Stimulated activated naive CD8-positive, alpha-beta T cell treated with anti-CD3 and anti-CD28 coated beads, Interleukin-15, Interleukin-2, amounts not matched to agents 100 U/mL and 50 U/mL, for 24 hours (primary cell): ENCODE data around the gene C1QL4.

ENCODE experiments used
- ATAC-seq: fragments of 150-1000 bp; cut with Tn5 transposase; one replicate; pipeline ENCODE4 v1.10.0; 2021
- DNase-seq: peaks from one replicate; pipeline ENCODE4 v3.0.0; 2021

C1QL4 gene

DNA sequence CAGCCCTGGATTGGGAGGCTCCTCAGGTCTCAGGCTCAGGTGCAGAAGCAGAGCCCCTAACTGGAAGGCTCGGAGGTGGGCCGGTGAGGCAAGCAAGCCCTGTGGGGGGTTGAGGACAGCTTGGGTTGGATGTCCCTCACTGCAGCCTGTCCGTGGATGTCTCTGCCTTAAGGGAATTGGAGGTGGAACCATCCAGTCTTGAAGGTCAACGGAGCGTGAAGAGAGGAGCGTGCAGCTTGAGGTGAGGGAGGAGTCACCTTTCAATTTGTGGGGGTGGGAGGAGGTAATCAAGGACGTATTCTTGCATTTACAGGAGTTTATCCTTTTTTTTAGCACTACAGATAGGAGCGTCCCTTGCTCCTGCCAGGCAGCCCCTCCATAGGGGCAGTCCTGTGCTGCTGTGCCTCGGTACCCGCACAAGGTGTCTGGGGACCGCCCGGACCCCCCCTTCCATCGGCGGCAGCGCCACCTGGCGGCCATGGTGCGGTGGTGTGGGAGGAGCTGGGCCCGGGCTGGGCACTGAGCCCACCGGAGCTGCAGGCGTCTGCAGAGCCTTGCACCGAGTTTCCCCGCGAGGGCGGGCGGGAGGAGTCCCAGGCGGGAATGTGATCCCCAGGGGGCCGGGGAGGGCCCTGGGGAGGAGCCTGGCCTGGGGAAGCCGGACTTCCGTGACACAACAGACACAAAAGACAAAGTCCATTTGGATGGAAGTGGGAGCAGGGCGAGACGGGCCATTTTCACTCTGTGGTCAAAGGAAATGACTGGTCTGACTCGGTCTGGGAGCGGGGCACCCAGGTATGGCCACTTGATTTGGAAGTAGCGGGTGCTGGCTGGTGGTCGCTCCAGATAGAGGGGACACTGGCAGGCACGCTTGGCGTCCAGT is 10.6 kb upstream of the C1QL4 start:
- peak; percentile 75 for ATAC-seq
- peak; percentile 89 for DNase-seq

DNA sequence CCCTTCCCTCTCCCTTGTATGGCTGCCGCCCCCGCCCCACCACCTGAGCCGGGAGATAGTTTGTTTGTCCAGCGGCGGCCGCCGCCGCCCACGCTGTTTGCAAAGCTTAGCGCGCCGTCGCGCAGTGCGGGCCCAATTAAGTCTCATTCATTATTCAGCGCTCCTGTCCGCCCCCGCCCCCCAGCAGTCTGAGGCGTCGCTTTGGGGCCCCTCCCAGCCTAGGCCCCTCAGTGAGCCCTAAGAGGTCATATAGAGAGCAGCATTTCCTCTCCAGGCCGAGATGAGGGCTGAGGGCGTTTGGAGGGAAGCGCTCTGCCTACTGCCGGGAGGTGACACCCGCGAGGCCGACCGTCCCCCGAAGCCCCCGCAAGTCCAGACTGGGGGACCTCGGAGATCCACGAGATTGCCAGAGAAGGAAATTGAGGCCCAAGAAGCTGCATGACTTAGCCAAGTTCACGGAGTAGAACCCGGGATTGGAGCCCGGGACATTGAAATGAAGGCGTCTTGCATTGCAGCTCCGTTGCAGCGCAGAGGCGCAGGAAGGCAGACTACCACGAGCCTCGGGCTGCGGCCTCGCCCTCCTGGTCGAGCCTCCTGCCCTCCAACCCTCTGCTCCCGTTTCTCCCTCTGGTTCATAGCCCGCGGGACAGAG is 9.8 kb upstream of the C1QL4 start, which contains the start of gene DNAJC22:
TSS of gene DNAJC22 (plus strand) at position 230 of the 652 bp plus-strand sequence. CDS start 1,985 bp downstream, outside the sequence.
- DNase-seq (peak; percentile 44), ATAC-seq (peak; percentile 23)

DNA sequence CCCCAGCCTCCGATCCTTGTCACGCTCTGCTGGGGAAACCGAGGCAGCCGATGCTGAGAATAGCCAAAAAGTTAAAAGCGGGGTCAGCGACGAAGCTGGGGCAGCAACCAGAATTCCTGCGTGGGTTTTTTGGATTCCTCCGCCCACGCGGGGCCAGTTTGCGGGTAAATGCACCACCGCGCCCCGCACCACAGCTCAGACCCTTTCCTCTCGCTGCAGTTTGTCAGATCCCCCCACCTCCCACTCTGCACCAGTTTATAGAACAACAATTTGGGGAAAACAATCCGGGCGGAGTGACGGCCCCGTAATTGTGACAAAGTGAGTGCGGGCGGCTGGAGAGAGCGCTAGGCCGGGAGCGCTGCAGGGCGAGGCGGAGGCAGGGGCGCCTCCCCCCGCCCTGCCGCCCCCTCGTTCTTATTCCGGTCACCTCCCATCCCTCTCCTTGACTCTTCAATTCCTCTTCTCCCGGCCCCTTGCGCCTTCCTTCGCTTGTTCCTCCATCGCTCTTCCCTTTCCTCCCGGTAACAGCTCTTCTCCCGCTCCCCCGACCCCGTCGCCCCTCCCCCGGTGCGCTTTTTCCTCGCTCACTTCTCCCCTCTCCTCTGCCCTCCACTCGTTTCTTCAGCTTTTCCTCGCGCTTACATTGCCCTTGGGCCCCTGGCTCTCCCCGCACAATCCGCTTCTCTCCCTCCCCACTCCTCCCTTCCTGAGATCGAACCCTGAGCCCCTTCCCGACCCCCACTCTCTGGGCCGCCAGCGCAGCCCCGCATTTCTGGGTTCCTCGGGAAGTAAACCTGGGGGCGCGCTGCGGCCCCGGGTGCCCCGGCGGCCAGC is 9.1 kb upstream of the C1QL4 start:
- DNase-seq, result no peak

DNA sequence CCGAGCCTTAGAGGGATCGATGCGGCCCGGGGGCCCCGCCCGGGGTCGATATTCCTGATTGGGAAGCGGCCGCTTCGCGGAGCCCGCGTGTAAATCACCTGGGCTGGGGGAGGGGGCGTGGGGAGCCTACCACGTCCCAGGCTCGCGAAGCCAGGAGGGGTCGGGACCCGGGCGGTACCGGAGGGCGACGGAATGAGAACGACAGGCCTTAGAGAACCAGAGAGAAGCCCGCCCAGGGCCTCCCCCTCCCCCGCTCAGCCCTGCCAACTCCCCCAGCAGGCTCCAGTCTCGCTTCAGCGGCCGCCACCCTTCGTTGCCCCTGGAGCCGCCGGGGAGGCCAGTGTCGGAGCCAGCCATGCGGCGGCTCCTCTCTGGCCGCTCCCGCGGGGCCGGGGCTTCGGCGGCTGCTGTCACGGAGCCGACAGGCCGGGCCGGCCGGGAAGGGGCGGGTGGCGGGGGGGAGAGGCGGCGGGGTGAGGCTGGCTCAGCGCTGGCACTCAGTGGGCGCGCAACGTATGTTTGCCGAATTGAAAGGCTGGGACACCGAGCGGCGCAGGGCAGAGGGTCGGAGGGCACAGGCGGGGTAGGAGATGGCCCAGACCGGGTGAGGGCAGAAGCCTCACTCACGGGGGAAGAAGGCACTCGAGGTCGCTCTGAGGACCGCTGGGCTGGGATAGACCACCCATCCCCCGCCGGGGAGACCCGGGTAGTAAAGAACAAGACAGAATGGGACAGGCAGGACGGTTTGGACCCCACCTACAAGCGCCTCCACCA is 8.2 kb upstream of the C1QL4 start:
- DNase-seq, result peak; percentile 37
- no peak for ATAC-seq

More for the DNA sequence above, 9.1 kb upstream of the C1QL4 start:
- ATAC-seq, result no peak

DNA sequence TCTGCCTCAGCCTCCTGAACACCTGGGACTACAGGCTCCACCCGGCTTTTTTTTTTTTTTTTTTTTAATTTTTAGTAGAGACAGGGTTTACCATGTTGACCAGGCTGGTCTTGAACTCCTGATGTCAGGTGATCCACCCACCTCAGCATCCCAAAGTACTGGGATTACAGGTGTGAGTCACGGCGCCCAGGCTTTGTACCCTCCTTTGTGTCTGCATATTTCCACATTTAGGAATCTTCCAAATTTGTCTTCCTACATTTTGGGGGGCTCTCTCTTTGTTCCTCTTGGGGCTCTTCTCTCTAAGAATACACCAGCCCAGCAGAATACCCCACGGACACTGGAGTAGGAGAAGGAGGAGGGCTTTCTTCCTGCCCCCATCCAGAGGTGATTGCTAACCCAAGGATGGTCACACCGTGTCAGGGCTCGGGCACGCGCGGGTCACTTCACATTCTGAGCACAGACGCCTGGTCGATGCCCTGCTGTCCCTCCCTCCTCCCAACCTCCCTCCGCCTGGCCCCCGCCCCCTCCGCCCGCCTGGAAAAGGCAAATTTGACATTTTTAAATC is 7.6 kb upstream of the C1QL4 start:
- no peak for DNase-seq
- no peak for ATAC-seq

DNA sequence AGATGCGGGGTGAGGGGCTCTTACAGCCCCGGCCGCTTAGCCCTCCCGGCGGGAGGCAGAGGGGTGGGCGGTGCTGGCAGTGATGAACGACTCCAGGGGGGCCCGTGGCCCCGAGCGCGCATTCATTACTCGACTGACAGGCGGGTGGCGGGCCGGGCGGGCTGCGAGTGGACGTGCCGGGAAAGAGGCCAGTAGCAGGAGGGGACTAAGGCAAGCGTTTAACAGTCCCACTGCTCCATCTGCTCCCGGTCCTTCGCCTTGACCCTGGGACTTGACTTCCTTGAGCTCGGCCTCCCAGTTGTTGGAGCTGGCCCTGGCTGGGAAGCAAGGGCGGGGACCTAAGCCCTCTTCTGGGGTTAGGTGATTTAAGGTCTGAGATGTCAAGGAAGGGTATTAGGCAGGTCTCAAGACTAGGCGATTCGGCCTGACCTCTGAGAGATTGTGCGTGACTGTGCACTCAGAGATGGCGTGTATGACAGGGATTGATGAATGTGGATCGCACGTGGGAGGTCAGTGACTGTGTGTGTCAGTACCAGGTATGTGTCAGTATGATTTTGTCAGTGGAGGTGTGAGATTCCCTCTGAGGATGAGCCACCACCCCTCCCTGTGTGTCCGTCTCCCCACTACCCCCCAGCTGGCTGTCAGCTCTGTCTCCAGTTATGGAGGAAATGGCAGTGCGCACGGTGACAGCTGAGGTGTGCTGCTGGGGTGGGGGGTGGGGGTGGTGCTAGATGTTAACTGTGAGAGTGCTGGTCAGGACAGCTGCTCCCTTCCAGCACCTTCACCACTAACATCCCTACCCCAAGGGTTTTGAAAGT is 6.1 kb upstream of the C1QL4 start:
- DNase-seq (peak; percentile 38), ATAC-seq (peak; percentile 45)

DNA sequence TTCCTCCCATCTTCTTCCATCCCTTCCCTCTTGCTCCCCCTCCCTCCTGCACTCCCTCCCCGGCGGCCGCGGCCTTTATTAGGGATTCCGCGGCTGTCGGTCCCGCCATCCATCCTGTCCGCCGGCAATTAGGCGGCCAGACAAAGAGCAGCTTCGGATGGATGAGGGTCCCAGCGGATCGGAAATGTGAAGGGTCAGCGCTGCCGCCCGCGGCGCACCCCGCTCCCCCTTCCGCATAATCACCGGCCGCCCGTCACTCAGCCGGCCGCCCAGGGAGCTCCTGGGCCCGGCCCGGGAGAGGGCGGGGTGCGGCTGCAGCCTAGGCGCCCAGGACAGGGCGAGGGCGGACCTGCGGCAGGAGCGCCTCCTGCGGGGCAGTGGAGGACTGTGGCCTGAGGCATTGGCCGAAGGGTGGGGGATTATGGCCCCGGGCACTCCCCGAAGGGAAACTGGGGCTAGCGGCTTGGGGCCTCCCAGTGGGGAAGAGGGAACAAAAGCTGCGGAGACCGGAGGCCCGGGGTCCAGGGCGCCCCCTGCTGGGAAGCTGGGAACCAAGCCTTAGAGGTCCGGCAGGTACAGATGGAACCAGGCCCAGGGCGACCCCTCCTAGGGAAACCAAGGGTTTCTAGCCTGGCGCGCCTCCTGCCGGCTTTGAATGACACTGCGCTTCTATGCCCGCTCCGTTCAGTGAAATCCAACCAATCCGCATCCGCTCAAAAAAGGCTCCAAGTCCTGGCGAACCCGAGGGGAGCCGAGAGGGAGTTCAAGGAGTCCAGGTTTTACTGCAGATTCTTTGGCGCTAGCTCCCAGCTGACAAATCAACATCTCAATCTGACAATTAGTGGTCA is 5.3 kb upstream of the C1QL4 start:
- DNase-seq, result peak; percentile 92
- peak; percentile 84 for ATAC-seq

DNA sequence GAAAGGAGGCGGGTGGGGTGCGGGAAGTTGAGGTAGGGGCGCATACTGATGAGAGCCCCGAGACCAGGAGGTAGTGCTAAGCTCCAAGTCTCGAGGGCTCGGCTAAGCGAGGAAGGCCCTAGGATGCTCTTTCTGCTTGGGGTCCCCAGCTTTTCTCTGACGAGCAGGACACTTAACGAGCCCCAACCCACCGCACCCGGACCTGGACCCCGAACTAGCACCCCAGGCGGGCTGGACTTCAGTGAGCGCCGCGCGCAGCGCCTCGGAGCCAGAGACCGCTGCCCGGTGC is 4.7 kb upstream of the C1QL4 start:
- ATAC-seq (no peak), DNase-seq (no peak)

DNA sequence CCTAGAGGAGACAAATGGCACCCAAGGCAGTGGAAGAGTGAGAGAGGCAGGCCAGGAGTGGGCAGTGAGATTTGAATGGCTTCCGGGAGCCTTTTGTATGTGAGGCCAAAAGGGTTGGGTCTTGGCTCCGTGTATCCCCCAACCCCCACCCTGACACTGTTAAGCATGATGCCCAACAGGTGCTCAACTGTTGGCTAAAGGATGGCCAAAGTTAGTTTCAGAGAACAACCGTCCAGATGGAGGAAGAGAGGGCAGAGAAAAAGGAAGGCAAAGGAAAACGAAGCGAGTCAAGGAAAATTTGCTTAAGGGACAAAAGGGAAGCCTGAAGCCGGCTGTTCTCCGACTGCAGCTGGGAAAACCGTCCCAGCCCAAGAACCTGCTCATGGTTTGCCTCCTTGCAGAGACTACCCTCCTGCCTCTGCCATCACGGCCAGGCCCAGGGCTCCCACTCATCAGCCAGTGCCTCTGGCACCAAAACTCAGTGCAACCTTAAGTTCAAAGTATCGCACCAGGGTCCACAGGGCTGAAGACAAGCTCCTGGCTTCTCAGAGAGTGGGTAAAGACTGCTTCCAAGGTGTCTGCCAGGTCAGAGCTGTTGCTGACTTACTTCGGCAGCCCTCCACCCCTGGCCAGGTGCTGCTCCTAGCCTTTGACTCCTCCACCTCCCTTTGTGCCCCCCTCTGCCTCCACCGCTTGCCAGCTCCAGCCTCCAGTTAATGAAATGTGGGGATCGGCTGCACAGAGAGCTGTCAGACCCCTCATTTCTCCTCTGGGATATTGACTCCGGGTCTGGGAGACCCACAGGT is 4.2 kb upstream of the C1QL4 start:
- DNase-seq, result no peak
- ATAC-seq, result no peak

DNA sequence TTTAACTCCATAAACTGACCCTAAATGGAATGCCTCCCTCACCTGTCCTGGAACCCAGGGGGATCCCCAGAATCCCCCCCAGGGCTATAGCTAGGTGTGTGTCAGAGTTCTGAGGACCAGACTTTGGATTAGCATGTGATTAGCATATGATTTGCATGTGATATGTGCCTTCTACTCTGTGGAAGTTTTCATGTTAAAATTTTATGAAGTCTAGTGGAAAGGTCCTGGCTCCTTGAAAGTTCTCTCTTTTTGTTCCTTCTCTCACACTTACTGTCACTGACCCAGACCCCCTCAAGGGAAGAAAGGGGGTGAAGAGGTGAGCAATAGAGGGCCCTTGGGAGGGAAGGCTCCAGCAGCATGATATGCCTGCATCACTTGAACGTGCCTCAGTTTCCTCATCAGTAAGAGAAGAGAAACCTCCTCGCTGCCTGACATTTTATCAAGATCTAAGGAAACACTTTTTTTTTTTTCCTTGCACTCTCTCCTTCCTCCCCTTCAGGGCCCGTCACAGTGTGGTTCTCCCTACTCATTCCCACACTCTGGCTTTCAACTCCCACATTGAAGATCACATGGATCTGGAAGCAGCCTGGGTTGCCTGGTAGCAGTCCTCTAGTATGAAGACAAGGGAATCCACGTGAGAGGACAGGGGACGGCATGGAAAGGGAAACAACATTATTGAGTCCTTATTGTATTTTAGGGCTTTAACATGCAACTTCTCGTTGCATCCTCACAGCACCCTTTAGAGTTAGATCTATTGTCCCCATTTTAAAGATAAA is 3.3 kb upstream of the C1QL4 start:
- no peak for ATAC-seq
- DNase-seq, result no peak

DNA sequence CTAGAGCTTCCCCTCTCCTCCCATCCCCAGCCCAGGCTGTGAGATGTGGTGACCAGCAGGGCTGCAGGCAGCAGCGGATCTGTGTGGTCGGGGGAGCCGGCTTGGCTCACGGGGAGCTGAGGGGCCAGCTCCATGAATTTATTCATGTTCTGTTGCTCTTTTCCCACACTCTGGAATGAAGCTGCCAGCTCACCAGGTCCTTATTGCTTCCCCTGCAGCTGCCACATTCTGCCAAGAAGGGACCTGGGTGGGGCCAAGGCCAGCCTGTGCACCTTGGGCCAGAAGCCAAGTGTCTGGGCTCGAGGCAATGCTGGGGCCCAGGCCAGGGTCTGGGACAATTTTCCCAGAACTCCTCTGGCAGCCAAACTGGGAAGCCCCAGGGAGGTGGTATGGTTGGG is 2.5 kb upstream of the C1QL4 start:
- DNase-seq (no peak), ATAC-seq (no peak)

DNA sequence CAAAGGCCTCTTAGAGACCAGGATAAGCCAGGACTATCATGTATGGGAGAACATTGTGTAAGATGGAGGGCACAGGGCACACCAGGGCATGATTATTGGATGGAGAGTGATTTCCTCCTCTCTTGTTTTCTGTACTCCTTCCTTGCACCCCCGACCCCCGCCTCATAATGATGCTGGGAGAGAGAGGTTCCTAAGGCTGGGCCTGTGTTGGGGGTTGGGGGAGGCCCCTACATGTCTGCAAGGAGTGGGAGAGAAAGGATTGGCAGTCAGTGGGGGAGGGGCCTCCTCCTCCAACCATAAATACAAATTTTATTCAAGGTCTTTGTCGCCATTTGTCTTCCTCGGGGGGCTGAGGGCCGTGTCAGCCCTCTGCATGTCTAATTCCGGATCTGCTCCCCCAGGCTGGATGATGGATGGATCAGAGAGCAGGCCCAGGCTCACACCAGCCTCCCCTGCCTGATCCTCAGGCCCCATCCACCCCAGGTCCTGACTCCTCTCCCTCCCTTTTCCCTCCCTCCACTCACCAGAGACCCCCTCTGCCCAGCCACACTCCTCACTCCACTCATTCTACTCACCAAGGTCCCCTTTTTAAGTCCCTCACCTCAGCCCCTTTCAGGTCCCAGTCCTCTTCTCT is 2.0 kb upstream of the C1QL4 start:
- DNase-seq (no peak), ATAC-seq (no peak)

DNA sequence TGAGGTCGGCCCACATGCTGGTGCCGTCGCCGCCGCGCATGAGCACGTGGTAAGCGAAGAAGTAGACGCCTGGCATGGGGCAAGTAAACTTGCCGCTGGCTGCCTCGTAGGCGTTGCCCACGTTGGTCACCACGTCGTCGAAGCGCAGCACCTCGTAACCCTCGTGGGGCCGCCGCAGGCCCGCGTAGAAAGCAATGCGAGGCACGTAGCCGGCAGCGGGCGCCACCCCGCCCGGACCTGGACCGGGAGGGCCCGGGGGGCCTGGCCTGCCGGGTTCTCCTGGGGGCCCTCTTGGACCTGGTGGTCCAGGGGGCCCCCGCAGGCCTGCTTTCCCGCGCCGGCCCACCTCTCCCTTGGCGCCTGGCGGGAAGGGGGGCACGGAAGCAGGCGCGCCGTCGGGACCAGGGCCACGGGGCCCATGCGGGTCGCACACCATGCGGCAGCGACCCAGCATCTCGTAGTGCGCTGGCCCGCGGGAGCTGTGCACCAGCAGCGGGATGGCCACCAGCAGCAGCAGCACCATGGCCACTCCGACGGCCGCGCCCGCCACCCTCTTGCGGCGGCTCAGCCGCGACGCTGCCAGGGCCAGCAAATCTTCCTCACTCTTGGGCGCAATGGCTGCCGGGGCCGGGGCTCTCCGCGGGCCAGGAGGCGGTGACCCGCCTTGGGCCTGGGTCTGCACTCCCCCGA is 888 bp downstream of the C1QL4 start:
- ATAC-seq, result no peak
- no peak for DNase-seq

DNA sequence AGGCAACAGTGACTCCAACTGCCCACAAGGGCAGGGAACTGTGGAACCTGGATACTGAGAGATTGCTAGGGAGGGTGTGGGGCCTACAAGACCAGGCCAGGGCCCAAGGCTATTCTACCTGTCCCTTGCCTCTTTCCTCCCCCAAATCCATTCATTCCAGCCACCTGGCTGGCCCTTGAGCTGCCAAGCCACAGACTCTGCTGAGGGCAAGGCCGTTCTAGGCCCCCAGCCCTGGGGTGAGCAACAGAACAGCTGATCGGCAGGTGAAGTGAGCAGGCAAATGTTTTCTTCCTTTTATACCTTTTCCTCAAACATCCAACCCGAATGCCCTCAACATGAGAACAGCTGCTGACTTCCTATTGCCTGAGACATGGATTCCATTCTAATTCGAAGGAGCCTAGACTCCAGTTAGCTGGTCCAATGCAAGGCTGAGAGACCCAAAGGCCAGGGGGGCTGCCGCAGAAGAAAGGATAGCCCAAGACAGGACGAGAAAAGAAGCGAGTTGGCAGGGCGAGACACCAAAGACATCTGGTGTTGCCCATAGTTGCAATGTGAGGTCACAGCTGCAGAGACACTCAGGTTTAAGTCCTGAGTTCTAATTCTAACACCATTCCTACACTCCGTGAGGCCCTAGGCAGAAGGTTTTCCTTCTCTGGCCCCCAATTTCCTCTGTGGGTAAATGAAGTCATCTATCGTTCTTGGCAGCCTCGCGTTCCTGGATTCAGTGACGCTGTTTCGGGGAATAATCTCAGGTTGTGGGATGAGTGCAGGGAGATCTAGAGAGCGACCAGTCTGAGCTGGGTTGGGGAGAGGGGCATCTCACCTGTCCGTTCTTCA is 1.7 kb downstream of the C1QL4 start:
- ATAC-seq, result no peak
- no peak for DNase-seq

DNA sequence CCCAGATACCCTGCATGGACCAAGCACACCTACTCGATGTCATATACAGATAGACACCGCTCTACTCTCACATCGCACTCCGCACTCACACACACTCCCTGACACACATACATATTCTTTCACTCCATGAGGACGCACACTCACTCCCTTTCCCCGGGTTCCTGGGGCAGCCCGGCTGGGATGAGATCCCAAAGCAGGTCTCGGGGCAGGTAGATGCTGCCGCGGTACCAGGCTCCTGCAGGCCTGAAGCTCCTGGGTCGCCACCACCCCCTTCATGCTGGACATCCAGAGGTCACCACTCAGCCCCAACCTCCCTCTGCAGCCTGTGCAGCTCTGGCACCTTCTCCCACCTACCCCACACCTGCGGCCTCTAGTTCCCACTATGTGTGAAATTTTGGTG is 2.3 kb downstream of the C1QL4 start:
- no peak for DNase-seq
- ATAC-seq, result no peak

DNA sequence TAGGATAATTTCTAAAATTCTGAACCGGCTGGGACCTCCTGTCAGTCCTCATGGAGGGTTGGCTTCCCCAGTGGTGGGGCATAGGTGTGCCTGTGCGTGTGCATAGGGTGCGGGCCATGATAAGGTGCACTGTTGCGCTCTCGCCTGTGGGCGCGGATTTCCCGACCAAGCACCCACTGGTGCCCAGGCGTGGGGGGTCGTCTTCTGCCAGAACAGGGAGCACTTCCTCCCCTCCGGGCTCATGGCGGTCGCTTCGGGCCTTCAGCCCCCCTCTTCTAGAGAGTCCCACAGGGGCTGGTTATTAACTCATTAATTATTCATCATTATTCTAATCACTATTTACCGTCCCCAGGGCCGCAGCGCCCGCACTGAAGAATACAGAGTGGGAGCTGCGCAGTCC is 2.8 kb downstream of the C1QL4 start:
- ATAC-seq (no peak), DNase-seq (no peak)
